ENCODE measurements around the gene TRPM3. TPM values are rescaled to one million over a fixed set of nuclear protein-coding genes. Genes with fewer than 3 reads are reported as not detected.

TRPM3 gene
- polyA plus RNA-seq, 6 donors from 2014 or later, result not detected

- Mint-ChIP-seq H3K4me1 (peaks cover 0 to 11% (median 6%) of the 10 kb centered on the region in 3 donors), H3K4me3 (no peak overlapping the region), H3K27ac (no peak overlapping the region), H3K36me3 (no peaks in the 10 kb centered on the region), H3K9me3 (no peaks in the 10 kb centered on the region), H3K27me3 (peaks cover 0 to 21% (median 17%) of the 10 kb centered on the region in 3 donors)
- no peak for DNase-seq
- no peak for ATAC-seq (ENCODE audit: low read depth in 2 of 2)
These were observed 542.7 kb downstream of the TRPM3 start for GRCh38 chr9:70578720-70579119.

GRCh38 chr9:70577671-70578070 is 543.8 kb downstream of the TRPM3 start:
- Mint-ChIP-seq H3K4me1 (peaks cover 0 to 11% (median 6%) of the 10 kb centered on the region in 3 donors), H3K36me3 (no peaks in the 10 kb centered on the region), H3K27ac (no peak overlapping the region), H3K27me3 (peaks cover 0 to 21% (median 17%) of the 10 kb centered on the region in 3 donors), H3K9me3 (no peaks in the 10 kb centered on the region), H3K4me3 (no peak overlapping the region)
- no peak for DNase-seq
- no peak for ATAC-seq (ENCODE audit: low read depth in 2 of 2)

- peaks cover 0 to under 1% (median 0%) of the 10 kb centered on the region in 3 donors for H3K4me1 Mint-ChIP-seq
- DNase-seq (no peak), ATAC-seq (ENCODE audit: low read depth in 2 of 2) (no peak)
- H3K9me3 Mint-ChIP-seq, result no peaks in the 10 kb centered on the region
- no peak overlapping the region for H3K27ac Mint-ChIP-seq
- H3K4me3 Mint-ChIP-seq, result no peak overlapping the region
- H3K36me3 Mint-ChIP-seq, result no peaks in the 10 kb centered on the region
- H3K27me3 Mint-ChIP-seq, result peaks cover 0 to 27% (median 21%) of the 10 kb centered on the region in 3 donors
These were observed 545.3 kb downstream of the TRPM3 start for GRCh38 chr9:70576116-70576515.

GRCh38 chr9:70574151-70574837 is 547.1 kb downstream of the TRPM3 start:
- no peaks in the 10 kb centered on the region for H3K9me3 Mint-ChIP-seq
- H3K27me3 Mint-ChIP-seq, result peaks cover 0 to 27% (median 21%) of the 10 kb centered on the region in 3 donors
- H3K4me3 Mint-ChIP-seq, result no peak overlapping the region
- no peaks in the 10 kb centered on the region for H3K36me3 Mint-ChIP-seq
- no peak for DNase-seq
- no peak for ATAC-seq (ENCODE audit: low read depth in 2 of 2)
- no peaks in the 10 kb centered on the region for H3K4me1 Mint-ChIP-seq
- peak overlapping the region in 3 of 6 donors; percentile 3 to 44 (median 22) for H3K27ac Mint-ChIP-seq

- DNase-seq, result no peak
- no peak overlapping the region for H3K27ac Mint-ChIP-seq
- no peaks in the 10 kb centered on the region for H3K4me1 Mint-ChIP-seq
- no peak for ATAC-seq (ENCODE audit: low read depth in 2 of 2)
- H3K36me3 Mint-ChIP-seq, result no peaks in the 10 kb centered on the region
- no peaks in the 10 kb centered on the region for H3K9me3 Mint-ChIP-seq
- no peak overlapping the region for H3K4me3 Mint-ChIP-seq
- H3K27me3 Mint-ChIP-seq, result peaks cover 0 to 27% (median 21%) of the 10 kb centered on the region in 3 donors
These were observed 548.1 kb downstream of the TRPM3 start for GRCh38 chr9:70573308-70573707.

GRCh38 chr9:70571258-70571657 is 550.2 kb downstream of the TRPM3 start:
- ATAC-seq (ENCODE audit: low read depth in 2 of 2) (no peak), DNase-seq (no peak)
- no peaks in the 10 kb centered on the region for H3K36me3 Mint-ChIP-seq
- no peaks in the 10 kb centered on the region for H3K9me3 Mint-ChIP-seq
- H3K27ac Mint-ChIP-seq, result no peak overlapping the region
- no peaks in the 10 kb centered on the region for H3K4me1 Mint-ChIP-seq
- no peak overlapping the region for H3K4me3 Mint-ChIP-seq
- peaks cover 0 to 18% (median 12%) of the 10 kb centered on the region in 3 donors for H3K27me3 Mint-ChIP-seq

- no peak overlapping the region for H3K4me3 Mint-ChIP-seq
These were observed 551.6 kb downstream of the TRPM3 start for GRCh38 chr9:70569791-70570190.

GRCh38 chr9:70569070-70569772 is 552.2 kb downstream of the TRPM3 start:
- DNase-seq (no peak), ATAC-seq (ENCODE audit: low read depth in 2 of 2) (no peak)
- H3K27ac Mint-ChIP-seq, result no peak overlapping the region
- H3K27me3 Mint-ChIP-seq, result peaks cover 0 to 14% (median 4%) of the 10 kb centered on the region in 3 donors
- no peaks in the 10 kb centered on the region for H3K9me3 Mint-ChIP-seq
- H3K4me3 Mint-ChIP-seq, result no peak overlapping the region
- no peaks in the 10 kb centered on the region for H3K36me3 Mint-ChIP-seq
- peaks cover 3 to 12% (median 7%) of the 10 kb centered on the region in 3 donors for H3K4me1 Mint-ChIP-seq

More at GRCh38 chr9:70569791-70570190, 551.6 kb downstream of the TRPM3 start:
- Mint-ChIP-seq H3K27me3 (peaks cover 0 to 18% (median 8%) of the 10 kb centered on the region in 3 donors), H3K9me3 (no peaks in the 10 kb centered on the region), H3K36me3 (no peaks in the 10 kb centered on the region), H3K4me1 (peaks cover 0 to 6% (median 1%) of the 10 kb centered on the region in 3 donors), H3K27ac (no peak overlapping the region)
- DNase-seq (no peak), ATAC-seq (ENCODE audit: low read depth in 2 of 2) (no peak)

- Mint-ChIP-seq H3K27ac (peak overlapping the region in 1 of 6 donors; percentile 10), H3K36me3 (no peaks in the 10 kb centered on the region), H3K4me1 (peaks cover 18 to 29% (median 23%) of the 10 kb centered on the region in 3 donors), H3K27me3 (peaks cover 0 to 10% (median 0%) of the 10 kb centered on the region in 3 donors), H3K4me3 (no peak overlapping the region), H3K9me3 (no peaks in the 10 kb centered on the region)
- DNase-seq, result no peak
- no peak for ATAC-seq (ENCODE audit: low read depth in 2 of 2)
These were observed 553.9 kb downstream of the TRPM3 start for GRCh38 chr9:70567511-70567910.

GRCh38 chr9:70566751-70567150 is 554.7 kb downstream of the TRPM3 start:
- no peak overlapping the region for H3K4me3 Mint-ChIP-seq
- no peak for ATAC-seq (ENCODE audit: low read depth in 2 of 2)
- peaks cover 18 to 31% (median 23%) of the 10 kb centered on the region in 3 donors for H3K4me1 Mint-ChIP-seq
- H3K27me3 Mint-ChIP-seq, result peaks cover 0 to 3% (median 0%) of the 10 kb centered on the region in 3 donors
- H3K27ac Mint-ChIP-seq, result no peak overlapping the region
- no peaks in the 10 kb centered on the region for H3K36me3 Mint-ChIP-seq
- H3K9me3 Mint-ChIP-seq, result no peaks in the 10 kb centered on the region
- DNase-seq, result no peak

GRCh38 chr9:70566066-70566465 is 555.4 kb downstream of the TRPM3 start:
- H3K27ac Mint-ChIP-seq, result no peak overlapping the region
- no peaks in the 10 kb centered on the region for H3K36me3 Mint-ChIP-seq
- no peak overlapping the region for H3K4me3 Mint-ChIP-seq
- peaks cover 18 to 31% (median 23%) of the 10 kb centered on the region in 3 donors for H3K4me1 Mint-ChIP-seq
- DNase-seq (no peak), ATAC-seq (ENCODE audit: low read depth in 2 of 2) (no peak)
- no peaks in the 10 kb centered on the region for H3K27me3 Mint-ChIP-seq
- H3K9me3 Mint-ChIP-seq, result no peaks in the 10 kb centered on the region

- peaks cover 18 to 31% (median 23%) of the 10 kb centered on the region in 3 donors for H3K4me1 Mint-ChIP-seq
- H3K27ac Mint-ChIP-seq, result peak overlapping the region; percentile 45 to 89 (median 50)
- no peaks in the 10 kb centered on the region for H3K36me3 Mint-ChIP-seq
- no peak for DNase-seq
- ATAC-seq (ENCODE audit: low read depth in 2 of 2), result no peak
- H3K4me3 Mint-ChIP-seq, result peak overlapping the region in 6 of 8 donors; percentile 25 to 81 (median 66)
- H3K9me3 Mint-ChIP-seq, result no peaks in the 10 kb centered on the region
- no peaks in the 10 kb centered on the region for H3K27me3 Mint-ChIP-seq
These were observed 556.7 kb downstream of the TRPM3 start for GRCh38 chr9:70564468-70565335.
